ENCODE measurements around the gene HSPB1. TPM values are rescaled to one million over a fixed set of nuclear protein-coding genes. Genes with fewer than 3 reads are reported as not detected.
A peak's percentile ranks its signal among the peaks of the same experiment; 100 is the strongest.
"Not testable (repeated sequence)": the region's sequence is repeated elsewhere in the genome, so short reads cannot be mapped to it uniquely, and the experiment has no call there.

Gene HSPB1
- total RNA-seq, 4 donors from 2014 or later: 28.8 to 1,391 (median 758) TPM

- peak in 1 of 2 donors; percentile 74 for DNase-seq
- no peaks in the 10 kb centered on the region for H3K27me3 ChIP-seq
- H3K4me1 ChIP-seq: peaks cover 6 to 18% of the 10 kb centered on the region in 2 donors
- H3K27ac ChIP-seq: peak overlapping the region; percentile 100
- no peaks in the 10 kb centered on the region for H3K9me3 ChIP-seq
- no peaks in the 10 kb centered on the region for H3K36me3 ChIP-seq
- intact Hi-C loops (cut with DNase I; ENCODE audit: low total_unique reads): no loop called here
- peak overlapping the region; percentile 19 to 22 for H3K4me3 ChIP-seq
- TF ChIP-seq CTCF (IDR thresholded peaks at IDR 0.05) (no peak), POLR2A (IDR thresholded peaks at IDR 0.05) (no peak)
These were observed 10.3 kb upstream of the HSPB1 start for GRCh38 chr7:76292213-76292573.

GRCh38 chr7:76292911-76293310 lies 9.6 kb upstream of the HSPB1 start:
- peak overlapping the region in 1 of 2 donors; percentile 5 for H3K4me3 ChIP-seq

GRCh38 chr7:76293407-76293901 lies 9.0 kb upstream of the HSPB1 start:
- Histone ChIP-seq H3K9me3 (no peaks in the 10 kb centered on the region), H3K4me3 (peak overlapping the region in 1 of 2 donors; percentile 5), H3K27me3 (no peaks in the 10 kb centered on the region), H3K27ac (peak overlapping the region; percentile 100), H3K4me1 (peaks cover 6 to 21% of the 10 kb centered on the region in 2 donors), H3K36me3 (no peaks in the 10 kb centered on the region)
- intact Hi-C loops (cut with DNase I; ENCODE audit: low total_unique reads): no loop called here
- peak; percentile 69 to 87 for DNase-seq
- TF ChIP-seq CTCF (IDR thresholded peaks at IDR 0.05) (no peak), POLR2A (IDR thresholded peaks at IDR 0.05) (peak; percentile 5 to 15)

More at GRCh38 chr7:76292911-76293310, 9.6 kb upstream of the HSPB1 start:
- DNase-seq; H3K36me3 ChIP-seq; H3K9me3 ChIP-seq; intact Hi-C loops (cut with DNase I; ENCODE audit: low total_unique reads); H3K27me3 ChIP-seq: not testable (repeated sequence)
- Histone ChIP-seq H3K4me1 (peaks cover 6 to 21% of the 10 kb centered on the region in 2 donors), H3K27ac (peak overlapping the region; percentile 100)

GRCh38 chr7:76294344-76295024 lies 8.0 kb upstream of the HSPB1 start:
- peak in 1 of 4 experiments; percentile 18 for TF ChIP-seq CTCF (IDR thresholded peaks at IDR 0.05)
- peak; percentile 45 to 93 for TF ChIP-seq POLR2A (IDR thresholded peaks at IDR 0.05)
- Histone ChIP-seq H3K4me1 (peaks cover 6 to 21% of the 10 kb centered on the region in 2 donors), H3K4me3 (peak overlapping the region; percentile 18), H3K27ac (peak overlapping the region; percentile 100), H3K9me3 (no peaks in the 10 kb centered on the region), H3K27me3 (no peaks in the 10 kb centered on the region), H3K36me3 (no peaks in the 10 kb centered on the region)
- intact Hi-C loops (cut with DNase I; ENCODE audit: low total_unique reads): no loop called here
- peak; percentile 98 to 99 for DNase-seq

GRCh38 chr7:76296743-76297740 lies 5.4 kb upstream of the HSPB1 start:
- peaks cover 6 to 18% of the 10 kb centered on the region in 2 donors for H3K4me1 ChIP-seq

More at GRCh38 chr7:76296743-76297740, 5.4 kb upstream of the HSPB1 start:
- Histone ChIP-seq H3K27me3 (no peaks in the 10 kb centered on the region), H3K4me3 (no peak overlapping the region), H3K9me3 (no peaks in the 10 kb centered on the region), H3K36me3 (no peaks in the 10 kb centered on the region), H3K27ac (peak overlapping the region; percentile 100)
- intact Hi-C loops (cut with DNase I; ENCODE audit: low total_unique reads): no loop called here
- peak; percentile 76 to 89 for DNase-seq
- TF ChIP-seq CTCF (IDR thresholded peaks at IDR 0.05) (no peak), POLR2A (IDR thresholded peaks at IDR 0.05) (peak; percentile 43 to 49)

Data from uterus (tissue), 4 donors.